Measurements from ENCODE around the gene SYNDIG1.

Gene SYNDIG1

GRCh38 chr20:24588047-24588635, 118.7 kb downstream of the SYNDIG1 start:
- no peak for FAIRE-seq

DNA sequence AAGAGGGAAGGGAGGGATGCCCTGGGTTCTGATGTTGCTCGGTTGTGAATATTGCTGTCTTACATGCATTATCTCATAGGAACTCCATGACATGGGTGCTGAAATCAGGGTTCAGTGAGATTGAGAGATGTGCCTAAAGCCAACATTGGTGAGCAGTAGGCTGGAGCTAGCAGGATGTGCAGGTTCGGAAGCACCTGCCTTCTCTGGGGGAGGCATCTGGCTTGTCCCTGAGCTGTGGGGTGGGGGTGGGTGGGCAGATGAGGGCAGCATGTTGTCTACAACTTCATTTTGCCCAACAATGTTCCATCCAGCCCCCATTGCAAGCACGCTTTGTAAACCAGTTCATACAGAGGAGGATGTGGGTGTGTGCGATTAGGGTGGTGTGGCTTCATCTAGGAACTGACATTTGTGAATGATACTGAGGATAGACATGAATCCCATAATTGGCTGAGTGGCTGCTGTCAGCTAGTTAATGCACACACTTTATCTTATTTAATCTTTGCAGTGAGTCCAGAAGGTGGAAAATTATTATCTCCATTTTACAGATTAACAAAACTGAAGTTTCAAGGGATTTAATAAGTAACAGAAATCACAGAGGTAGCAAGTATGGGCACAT, 119.4 kb downstream of the SYNDIG1 start:
- FAIRE-seq: no peak

DNA sequence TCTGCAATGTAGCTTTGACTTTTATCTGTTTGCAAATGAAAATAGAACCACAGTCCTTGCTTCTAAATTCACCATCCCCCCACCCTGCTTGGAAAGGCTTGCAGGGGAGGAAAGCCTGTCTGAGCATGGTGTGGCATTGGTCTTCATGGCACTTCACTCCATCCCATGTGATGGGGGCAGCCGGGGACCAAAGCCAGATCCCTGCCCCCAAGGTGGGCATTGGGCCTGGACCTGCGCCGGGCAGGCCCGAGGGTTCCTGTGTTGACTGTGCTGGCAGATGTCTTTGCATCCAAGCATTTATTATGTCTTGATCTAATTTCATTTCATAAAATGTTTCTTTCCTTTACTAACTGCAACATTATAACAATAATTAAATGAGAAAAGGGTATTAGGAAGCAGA, 120.0 kb downstream of the SYNDIG1 start:
- FAIRE-seq: no peak

GRCh38 chr20:24589815-24590177, 120.4 kb downstream of the SYNDIG1 start:
- no peak for FAIRE-seq

DNA sequence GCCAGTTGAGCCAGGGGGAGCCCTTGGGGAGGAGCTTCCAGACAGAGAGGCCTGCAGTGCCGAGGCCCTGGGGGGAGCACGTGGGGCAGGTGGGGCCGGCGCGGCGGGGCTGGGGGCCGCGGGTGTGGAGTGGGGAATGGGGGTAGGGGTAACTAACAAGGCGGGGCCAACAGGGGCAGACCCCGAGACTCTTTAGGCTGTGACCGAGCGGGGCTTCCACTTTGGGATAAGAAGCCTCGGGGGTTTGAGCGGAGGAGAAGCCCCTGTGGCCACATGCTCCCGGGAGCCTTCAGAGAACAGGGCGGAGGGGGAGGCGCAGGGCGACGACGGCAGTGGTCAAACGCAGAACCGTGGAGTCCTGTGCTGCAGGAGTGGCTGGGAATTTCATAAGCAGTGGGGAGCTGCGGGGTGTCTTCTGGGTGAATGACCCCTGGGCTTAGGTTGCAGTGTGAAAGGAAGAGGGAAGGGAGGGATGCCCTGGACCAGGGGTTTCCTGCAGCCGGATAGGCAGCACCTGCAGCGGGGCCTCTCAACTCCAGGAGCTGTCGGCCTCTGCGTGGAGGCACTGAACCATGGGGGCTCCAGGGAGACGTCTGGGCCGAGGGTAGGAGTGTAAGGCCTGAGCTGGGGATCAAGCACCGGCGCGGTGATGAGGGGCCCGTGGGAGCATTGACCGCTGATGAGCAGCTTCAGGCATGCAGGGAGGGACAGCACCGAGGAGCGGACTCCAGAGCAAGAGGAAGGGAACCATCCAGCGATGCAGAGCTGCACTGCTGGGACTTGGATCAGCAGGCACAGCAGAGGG, 121.0 kb downstream of the SYNDIG1 start:
- FAIRE-seq: no peak

DNA sequence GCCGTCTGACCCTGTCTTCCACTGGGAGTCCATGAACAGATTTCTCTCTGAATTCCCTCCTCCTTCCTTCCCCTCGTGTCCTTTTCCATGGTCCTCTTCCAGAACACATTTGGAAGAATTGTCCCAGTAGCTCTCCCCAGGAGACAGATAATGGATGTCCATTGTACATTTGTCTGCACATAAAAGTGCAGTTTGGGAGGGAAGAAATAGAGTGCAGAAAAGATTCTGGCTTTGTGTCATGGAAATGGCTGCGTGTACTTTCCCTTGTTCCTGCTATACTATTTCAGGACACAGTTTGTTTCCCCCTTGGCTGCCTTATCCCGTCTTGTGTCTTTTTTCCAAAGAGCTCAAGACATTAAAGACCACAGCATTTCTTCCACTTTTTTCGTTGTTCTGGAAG, 127.6 kb downstream of the SYNDIG1 start:
- no peak for FAIRE-seq

GRCh38 chr20:24598346-24598745, 128.9 kb downstream of the SYNDIG1 start:
- no peak for FAIRE-seq

GRCh38 chr20:24598996-24599395, 129.6 kb downstream of the SYNDIG1 start:
- no peak for FAIRE-seq

- no peak for FAIRE-seq
These were observed 130.6 kb downstream of the SYNDIG1 start for GRCh38 chr20:24600012-24600411.

- FAIRE-seq: no peak
These were observed 134.0 kb downstream of the SYNDIG1 start for GRCh38 chr20:24603454-24603853.

GRCh38 chr20:24604966-24605665, 135.7 kb downstream of the SYNDIG1 start:
- no peak for FAIRE-seq

DNA sequence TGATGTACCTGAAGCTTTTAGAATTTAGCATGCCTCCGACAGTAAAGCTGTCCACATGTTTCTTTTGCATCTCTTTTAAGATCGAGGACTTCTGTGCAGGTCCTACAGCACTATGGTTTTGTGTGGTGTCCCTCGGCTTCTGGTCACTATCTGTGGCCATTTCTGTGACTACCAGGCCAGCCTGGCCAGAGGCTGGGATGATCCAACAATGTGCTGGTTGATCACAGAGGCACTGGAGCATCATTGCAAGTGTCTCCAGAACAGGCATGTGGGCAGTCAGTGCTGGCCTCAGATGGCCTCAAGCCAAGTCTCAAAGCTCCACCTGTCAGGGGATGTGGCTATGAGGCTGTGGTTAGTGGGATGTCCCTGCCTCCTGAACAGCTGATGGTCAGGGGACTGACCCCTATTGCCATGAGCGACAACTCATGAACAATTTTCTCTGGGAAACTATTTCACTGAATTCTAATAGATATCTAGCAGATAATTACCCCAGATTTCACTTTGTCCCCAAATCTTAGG, 136.6 kb downstream of the SYNDIG1 start:
- no peak for FAIRE-seq

GRCh38 chr20:24607402-24607801, 138.0 kb downstream of the SYNDIG1 start:
- no peak for FAIRE-seq

DNA sequence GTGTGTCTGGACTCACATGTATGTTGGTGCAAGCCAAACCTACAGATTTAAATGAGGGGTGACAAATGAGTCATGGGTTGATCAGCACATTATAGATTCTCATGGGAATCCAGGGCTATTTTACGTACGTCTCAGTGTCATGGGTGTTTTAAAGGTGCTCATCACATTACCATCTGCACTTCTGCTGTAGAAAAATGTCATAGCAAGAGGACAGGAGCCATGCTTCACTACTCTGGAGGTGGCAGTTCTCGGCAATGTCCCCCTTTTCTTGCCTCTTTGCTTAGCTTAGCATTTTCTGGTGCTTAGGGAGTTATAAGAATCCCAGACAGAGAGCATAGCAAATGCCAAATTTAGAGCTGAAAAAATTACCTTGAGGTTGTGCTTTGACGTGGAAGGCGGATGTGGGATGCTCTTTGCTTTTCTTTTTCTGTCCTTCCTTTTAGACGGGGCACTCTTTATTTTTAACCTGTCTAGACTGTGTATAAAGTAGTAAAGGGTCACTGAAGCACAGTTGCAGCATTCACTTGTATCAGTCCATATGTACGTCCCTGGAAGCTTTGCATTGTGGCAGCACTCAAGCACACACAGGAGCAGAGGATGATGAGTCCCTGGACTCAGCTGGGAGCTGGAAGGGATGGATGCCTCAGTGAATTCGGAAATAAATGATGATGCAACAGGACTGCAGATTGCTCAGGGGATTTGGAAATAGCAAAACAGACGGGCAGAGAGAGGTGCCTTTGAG, 139.7 kb downstream of the SYNDIG1 start:
- FAIRE-seq: no peak

DNA sequence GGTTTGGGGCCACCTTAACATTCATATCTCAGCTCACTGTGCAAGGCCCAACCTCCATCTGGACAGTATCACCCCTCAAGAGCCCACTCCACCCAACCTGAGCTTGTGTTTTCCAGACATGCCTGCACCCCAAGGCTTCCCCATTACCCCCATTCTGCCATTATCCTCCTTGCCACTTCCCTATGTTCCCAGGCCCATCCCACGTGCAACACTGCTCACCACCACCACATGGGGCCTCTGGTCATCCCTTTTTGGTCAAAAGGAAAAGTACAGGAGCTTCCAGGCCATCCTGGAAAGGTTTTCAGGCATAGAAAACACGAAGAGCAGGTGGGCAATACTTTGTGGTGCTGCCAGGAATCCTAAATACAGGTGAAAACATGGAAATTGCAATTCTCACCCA, 140.3 kb downstream of the SYNDIG1 start:
- no peak for FAIRE-seq

- FAIRE-seq: no peak
These were observed 141.1 kb downstream of the SYNDIG1 start for GRCh38 chr20:24610341-24611115.

DNA sequence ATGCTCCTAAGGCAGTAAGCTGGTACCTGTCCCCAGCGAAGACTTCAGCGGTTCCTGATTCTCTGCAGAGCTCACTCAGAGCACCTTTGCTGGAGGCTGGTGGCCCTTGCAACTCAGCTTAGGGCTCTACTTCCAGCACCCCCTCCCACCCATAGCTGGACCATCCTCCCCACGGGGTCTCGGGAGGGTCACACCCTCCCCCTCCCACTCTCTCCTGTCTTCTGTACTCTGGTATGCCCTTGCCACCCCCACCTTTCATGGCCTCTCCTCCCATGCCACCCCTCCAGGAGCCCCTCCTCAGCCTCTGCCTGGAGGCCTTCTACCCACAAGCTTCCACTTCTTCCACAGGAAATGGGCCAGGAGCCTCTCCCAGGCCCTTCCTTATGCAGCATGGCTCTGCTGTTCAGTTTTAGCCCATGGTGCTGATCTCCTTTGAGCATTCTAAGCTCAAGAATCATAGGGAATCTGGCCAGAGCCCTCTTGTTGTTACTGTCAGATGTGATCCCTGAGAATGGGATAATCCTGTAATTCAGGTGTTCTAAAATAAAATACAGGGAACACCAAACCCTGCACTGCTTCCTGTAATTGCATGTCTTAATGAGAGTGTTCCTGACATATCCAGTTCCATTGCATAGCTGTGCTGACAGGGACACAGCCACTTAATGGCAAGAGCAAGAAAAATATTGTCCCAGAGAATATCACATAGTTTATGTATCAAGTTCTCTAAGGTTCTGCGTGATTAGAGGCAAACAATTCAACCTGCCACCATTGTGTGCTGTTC, 142.1 kb downstream of the SYNDIG1 start:
- no peak for FAIRE-seq

GRCh38 chr20:24612799-24613775, 143.7 kb downstream of the SYNDIG1 start:
- no peak for FAIRE-seq

GRCh38 chr20:24614341-24614740, 144.9 kb downstream of the SYNDIG1 start:
- FAIRE-seq: no peak

GRCh38 chr20:24615353-24615752, 145.9 kb downstream of the SYNDIG1 start:
- FAIRE-seq: no peak

Data from G401.6 (cell line).